ENCODE results near the gene TMEM135. TPM values are rescaled to one million over a fixed set of nuclear protein-coding genes. Genes with fewer than 3 reads are reported as not detected.

The TMEM135 gene
- total RNA-seq, 1 experiment from 2014 or later: 12.6 TPM

- no peak for TF ChIP-seq CTCF (IDR thresholded peaks at IDR 0.05; ENCODE audit: unreplicated experiment)
- Mint-ChIP-seq H3K36me3 (ENCODE audit: insufficient read depth, unreplicated experiment) (no peaks in the 10 kb centered on the region), H3K9me3 (ENCODE audit: low read depth, unreplicated experiment) (no peaks in the 10 kb centered on the region), H3K27ac (ENCODE audit: unreplicated experiment) (no peak overlapping the region), H3K27me3 (ENCODE audit: unreplicated experiment) (no peaks in the 10 kb centered on the region), H3K4me1 (ENCODE audit: low read depth, unreplicated experiment) (no peaks in the 10 kb centered on the region), H3K4me3 (ENCODE audit: low read depth, unreplicated experiment) (no peak overlapping the region)
- no peak for DNase-seq
- CTCF ChIA-PET: no interaction called here
- intact Hi-C loops (cut with micrococcal nuclease; ENCODE audit: unreplicated experiment): no loop called here
- BruUV-seq (replicated peaks): no TSS peak
These were observed 85.1 kb downstream of the TMEM135 start for GRCh38 chr11:87122852-87123251.

GRCh38 chr11:87125257-87125656 lies 87.5 kb downstream of the TMEM135 start:
- no peaks in the 10 kb centered on the region for H3K27me3 Mint-ChIP-seq (ENCODE audit: unreplicated experiment)
- H3K9me3 Mint-ChIP-seq (ENCODE audit: low read depth, unreplicated experiment): no peaks in the 10 kb centered on the region
- no peaks in the 10 kb centered on the region for H3K4me1 Mint-ChIP-seq (ENCODE audit: low read depth, unreplicated experiment)
- DNase-seq: no peak
- CTCF ChIA-PET: no interaction called here
- intact Hi-C loops (cut with micrococcal nuclease; ENCODE audit: unreplicated experiment): no loop called here
- no TSS peak for BruUV-seq (replicated peaks)
- TF ChIP-seq CTCF (IDR thresholded peaks at IDR 0.05; ENCODE audit: unreplicated experiment): no peak
- no peak overlapping the region for H3K4me3 Mint-ChIP-seq (ENCODE audit: low read depth, unreplicated experiment)
- no peak overlapping the region for H3K27ac Mint-ChIP-seq (ENCODE audit: unreplicated experiment)
- H3K36me3 Mint-ChIP-seq (ENCODE audit: insufficient read depth, unreplicated experiment): no peaks in the 10 kb centered on the region

- H3K9me3 Mint-ChIP-seq (ENCODE audit: low read depth, unreplicated experiment): no peaks in the 10 kb centered on the region
- H3K27me3 Mint-ChIP-seq (ENCODE audit: unreplicated experiment): no peaks in the 10 kb centered on the region
- TF ChIP-seq CTCF (IDR thresholded peaks at IDR 0.05; ENCODE audit: unreplicated experiment): no peak
- intact Hi-C loops (cut with micrococcal nuclease; ENCODE audit: unreplicated experiment): no loop called here
- H3K27ac Mint-ChIP-seq (ENCODE audit: unreplicated experiment): no peak overlapping the region
- DNase-seq: no peak
- no peaks in the 10 kb centered on the region for H3K4me1 Mint-ChIP-seq (ENCODE audit: low read depth, unreplicated experiment)
- CTCF ChIA-PET: no interaction called here
- H3K4me3 Mint-ChIP-seq (ENCODE audit: low read depth, unreplicated experiment): no peak overlapping the region
- BruUV-seq (replicated peaks): no TSS peak
- no peaks in the 10 kb centered on the region for H3K36me3 Mint-ChIP-seq (ENCODE audit: insufficient read depth, unreplicated experiment)
These were observed 89.4 kb downstream of the TMEM135 start for GRCh38 chr11:87127101-87127500.

GRCh38 chr11:87128372-87128771 lies 90.6 kb downstream of the TMEM135 start:
- H3K4me3 Mint-ChIP-seq (ENCODE audit: low read depth, unreplicated experiment): no peak overlapping the region
- CTCF ChIA-PET: interaction anchor here (0.6 kb wide), 1 partner anchor 8 kb away, joined by 3 read pairs; no protein-coding TSS in a partner anchor
- no peaks in the 10 kb centered on the region for H3K9me3 Mint-ChIP-seq (ENCODE audit: low read depth, unreplicated experiment)
- no peaks in the 10 kb centered on the region for H3K27me3 Mint-ChIP-seq (ENCODE audit: unreplicated experiment)
- intact Hi-C loops (cut with micrococcal nuclease; ENCODE audit: unreplicated experiment): no loop called here
- no peaks in the 10 kb centered on the region for H3K4me1 Mint-ChIP-seq (ENCODE audit: low read depth, unreplicated experiment)
- no peaks in the 10 kb centered on the region for H3K36me3 Mint-ChIP-seq (ENCODE audit: insufficient read depth, unreplicated experiment)
- TF ChIP-seq CTCF (IDR thresholded peaks at IDR 0.05; ENCODE audit: unreplicated experiment): no peak
- H3K27ac Mint-ChIP-seq (ENCODE audit: unreplicated experiment): no peak overlapping the region
- no peak for DNase-seq
- BruUV-seq (replicated peaks): no TSS peak
